IMR-90 (cell line): Measurements from ENCODE around the gene BEX5. TPM values are rescaled to one million over a fixed set of nuclear protein-coding genes. Genes with fewer than 3 reads are reported as not detected.
"Not testable (repeated sequence)": the region's sequence is repeated elsewhere in the genome, so short reads cannot be mapped to it uniquely, and the experiment has no call there.

Source experiments
- ATAC-seq: fragments of 200-7000 bp; cut with Tn5 transposase; 2 replicates; pipeline ENCODE4 v1.9.1; 2020; ENCODE audit warnings: low read depth, mild to moderate bottlenecking, moderate library complexity
- BruUV-seq: library from RNA; stranded (reverse); fragments of 400-500 nt; replicated peaks from 2 replicates; lab custom pipeline; 2021; lab: Mats Ljungman, UMichigan
- CTCF ChIA-PET: fragments of 300-600 bp; formaldehyde crosslinking; extraction: SDS; loops from one replicate; lab custom pipeline; 2021; ENCODE audit warnings: antibody characterized with exemption; lab: Yijun Ruan, JAX
- POLR2A ChIA-PET: fragments of 300-600 bp; sonication (Branson Sonifier 250); formaldehyde crosslinking; loops from one replicate; lab custom pipeline; 2022; ENCODE audit warnings: antibody characterized with exemption; ENCODE audit not compliant: unreplicated experiment; lab: Charles Lee
- DNase-seq: peaks from one replicate; pipeline ENCODE4 v3.0.0; 2013
- H2AFZ ChIP-seq: replicated peaks from 2 replicates; pipeline ENCODE3; 2013; ENCODE audit warnings: low read length, mild to moderate bottlenecking; ENCODE audit not compliant: poor library complexity
- H2AK5ac ChIP-seq: 2 replicates; pipeline ENCODE4 v1.6.1; 2013; ENCODE audit warnings: low read depth, low read length, inconsistent platforms
- H2AK9ac ChIP-seq: replicated peaks from 2 replicates; pipeline ENCODE3; 2013; ENCODE audit warnings: mild to moderate bottlenecking, low read depth, low read length, moderate library complexity; ENCODE audit not compliant: poor library complexity
- H2BK120ac ChIP-seq: 2 replicates; pipeline ENCODE4 v1.6.1; 2013; ENCODE audit warnings: low read depth, low read length, inconsistent platforms
- H2BK15ac ChIP-seq: 3 replicates; pipeline ENCODE4 v1.6.1; 2013; ENCODE audit warnings: low read depth, low read length, inconsistent platforms
- H2BK20ac ChIP-seq: 2 replicates; pipeline ENCODE4 v1.6.1; 2013; ENCODE audit warnings: low read depth, mild to moderate bottlenecking, inconsistent platforms, low read length, moderate library complexity
- H2BK5ac ChIP-seq: 2 replicates; pipeline ENCODE4 v1.6.1; 2013; ENCODE audit warnings: mild to moderate bottlenecking, low read depth, low read length, inconsistent platforms; ENCODE audit not compliant: poor library complexity, severe bottlenecking
- H3K14ac ChIP-seq: replicated peaks from 2 replicates; pipeline ENCODE4 v1.6.1; 2013; ENCODE audit warnings: low read depth, low read length, inconsistent platforms
- H3K18ac ChIP-seq: 2 replicates; pipeline ENCODE4 v1.6.1; 2013; ENCODE audit warnings: low read depth, low read length, control low read depth
- H3K23ac ChIP-seq: 2 replicates; pipeline ENCODE4 v1.6.1; 2013; ENCODE audit warnings: low read depth, low read length, inconsistent platforms
- H3K27ac ChIP-seq: 2 replicates; pipeline ENCODE4 v1.5.1; 2013; ENCODE audit warnings: mild to moderate bottlenecking, control low read depth, low read length; ENCODE audit not compliant: insufficient read depth
- H3K27me3 ChIP-seq: 2 replicates; pipeline ENCODE4 v1.6.1; 2013; ENCODE audit warnings: low read length; ENCODE audit not compliant: control insufficient read depth, insufficient read depth
- H3K36me3 ChIP-seq: 2 replicates; pipeline ENCODE4 v1.6.1; 2013; ENCODE audit warnings: low read length, mixed read lengths; ENCODE audit not compliant: control insufficient read depth, insufficient read depth
- H3K4ac ChIP-seq: 2 replicates; pipeline ENCODE4 v1.6.1; 2013; ENCODE audit warnings: low read depth, low read length, inconsistent platforms
- H3K4me1 ChIP-seq: 2 replicates; pipeline ENCODE4 v1.6.1; 2013; ENCODE audit warnings: low read length, mixed read lengths; ENCODE audit not compliant: control insufficient read depth, insufficient read depth
- H3K4me2 ChIP-seq: 2 replicates; pipeline ENCODE4 v1.6.1; 2013; ENCODE audit warnings: low read depth, mild to moderate bottlenecking, control low read depth, low read length, moderate library complexity
- H3K4me3 ChIP-seq: 2 replicates; pipeline ENCODE4 v1.5.1; 2013; ENCODE audit warnings: low read depth, mild to moderate bottlenecking, control low read depth, low read length, moderate library complexity; ENCODE audit not compliant: insufficient read depth
- H3K56ac ChIP-seq: 2 replicates; pipeline ENCODE4 v1.6.1; 2013; ENCODE audit warnings: low read length, inconsistent platforms; ENCODE audit not compliant: insufficient read depth; ENCODE audit errors: extremely low read depth
- H3K79me1 ChIP-seq, 2 experiments: 2 replicates each; pipeline ENCODE4 v1.6.1; 2013; ENCODE audit warnings: low read length in 2 of 2, inconsistent platforms in 1 of 2, low read depth in 1 of 2
- H3K9ac ChIP-seq: 2 replicates; pipeline ENCODE4 v1.6.1; 2013; ENCODE audit warnings: low read depth, low read length, control low read depth
- H3K9me1 ChIP-seq: 2 replicates; pipeline ENCODE4 v1.6.1; 2013; ENCODE audit warnings: low read length, inconsistent platforms; ENCODE audit not compliant: insufficient read depth
- H3K9me3 ChIP-seq: 2 replicates; pipeline ENCODE4 v1.6.1; 2013; ENCODE audit warnings: low read length; ENCODE audit not compliant: control insufficient read depth, insufficient read depth
- H4K20me1 ChIP-seq: 2 replicates; pipeline ENCODE4 v1.6.1; 2013; ENCODE audit warnings: low read length, inconsistent platforms; ENCODE audit not compliant: insufficient read depth
- H4K5ac ChIP-seq: 2 replicates; pipeline ENCODE4 v1.6.1; 2013; ENCODE audit warnings: mild to moderate bottlenecking, low read depth, low read length, control low read depth
- H4K8ac ChIP-seq, 2 experiments: 2 replicates each; pipeline ENCODE4 v1.6.1; 2013; ENCODE audit warnings: low read depth in 2 of 2, low read length in 2 of 2, control low read depth in 1 of 2, inconsistent platforms in 1 of 2
- H4K91ac ChIP-seq: 2 replicates; pipeline ENCODE4 v1.6.1; 2013; ENCODE audit warnings: low read depth, low read length, inconsistent platforms; ENCODE audit not compliant: insufficient read depth
- WGBS, 2 experiments: methylation state at CpG; one replicate each; pipeline versions ENCODE4 v1.1.5 to v1.1.7; 2013; ENCODE audit warnings: missing lambda C conversion rate in 2 of 2; ENCODE audit not compliant: insufficient read length in 1 of 2; ENCODE audit errors: extremely low coverage in 2 of 2; 5-methylcytosine and 5-hydroxymethylcytosine counted together
- dilution Hi-C: fragments of 300-500 bp; cut with HindIII; formaldehyde crosslinking; loops from one replicate; pipeline ENCODE4 v1.14.3; 2018; ENCODE audit warnings: low sequenced_read_pairs; ENCODE audit not compliant: unreplicated experiment
- in situ Hi-C: fragments of 300-500 bp; cut with MboI; formaldehyde crosslinking; loops from 3 replicates; pipeline ENCODE4 v1.14.3; 2019; ENCODE audit warnings: low sequenced_read_pairs, inconsistent platforms, mixed read lengths
- intact Hi-C: fragments of 100-400 bp; cut with micrococcal nuclease; formaldehyde crosslinking; loops from 2 replicates; pipeline ENCODE4 v1.10.0; 2022
- polyA plus RNA-seq, 3 experiments: library from polyadenylated mRNA; depleted of rRNA; stranded (reverse); fragments of >200 nt; gene quantifications; 2 replicates each; pipeline ENCODE4 v1.2.3, GENCODE V29; 2012; ENCODE audit warnings: low replicate concordance in 1 of 3
- total RNA-seq: library from RNA; depleted of rRNA; stranded (reverse); fragments of >200 nt; gene quantifications from 2 replicates; pipeline ENCODE4 v1.2.3, GENCODE V29; 2012

BEX5 gene
- total and polyA plus RNA-seq, 2 of the 4 experiments (the other 2 are of a cell fraction): not detected

DNA sequence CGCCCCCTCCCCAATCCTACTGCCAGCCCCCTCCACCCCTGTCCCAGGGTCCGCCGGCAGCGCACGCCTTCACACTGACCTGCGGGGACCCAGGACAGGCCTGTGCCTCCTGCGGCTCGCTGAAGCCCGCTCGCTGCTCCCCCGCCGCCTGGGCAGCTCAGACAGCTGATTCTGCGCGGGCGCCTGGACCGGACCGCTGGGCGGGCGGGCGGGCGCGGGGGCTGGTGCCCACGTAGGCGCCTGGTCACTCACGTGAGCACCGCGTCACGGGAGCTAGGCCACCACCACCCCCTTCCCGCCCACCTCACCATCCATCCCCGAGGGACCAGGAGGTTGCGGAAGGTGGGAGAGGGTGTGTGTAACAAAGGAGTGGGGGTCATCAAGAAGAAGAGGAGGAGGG lies 13.5 kb downstream of the BEX5 start, which contains the start of gene TCEAL6:
TSS of gene TCEAL6 (minus strand) at position 208 of the 400 bp plus-strand sequence.
- WGBS, 2 experiments: no CpG with 5 or more reads among the region's 31 CpGs
- DNase-seq, CTCF ChIA-PET: not testable (repeated sequence)

DNA sequence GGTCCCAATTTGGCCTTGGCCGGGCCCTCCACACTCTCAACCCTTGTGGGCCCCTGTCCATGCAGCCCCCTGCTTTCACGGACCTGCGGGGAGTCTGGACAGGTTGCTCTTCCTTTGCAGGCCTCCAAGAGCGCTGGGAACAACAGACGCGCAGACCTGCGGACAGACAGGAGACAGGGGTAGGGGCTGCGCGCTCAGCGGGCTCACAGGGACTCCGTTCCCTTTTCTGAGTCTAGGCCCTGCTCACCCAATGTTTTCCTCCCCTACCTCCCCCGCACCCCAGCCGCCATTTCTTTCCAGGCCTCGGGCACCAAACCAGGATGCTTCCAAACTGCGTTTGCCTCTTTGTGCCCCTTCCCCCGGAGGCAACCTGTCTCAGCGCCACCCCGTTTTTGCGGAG lies 14.1 kb downstream of the BEX5 start:
- H3K4me1 ChIP-seq, H2AFZ ChIP-seq, BruUV-seq, intact Hi-C loops, H3K36me3 ChIP-seq, H2BK20ac ChIP-seq, in situ Hi-C loops, H3K27ac ChIP-seq, H4K20me1 ChIP-seq, H3K4ac ChIP-seq, dilution Hi-C loops, H3K14ac ChIP-seq, DNase-seq, H4K91ac ChIP-seq, H2AK9ac ChIP-seq, H3K9ac ChIP-seq, H2AK5ac ChIP-seq, H3K4me3 ChIP-seq, H2BK5ac ChIP-seq, H3K9me1 ChIP-seq, H4K5ac ChIP-seq, H3K23ac ChIP-seq, POLR2A ChIA-PET, H4K8ac ChIP-seq, H2BK120ac ChIP-seq, H3K27me3 ChIP-seq, H3K9me3 ChIP-seq, H2BK15ac ChIP-seq, ATAC-seq, H3K56ac ChIP-seq, H3K18ac ChIP-seq, H3K4me2 ChIP-seq, CTCF ChIA-PET, H3K79me1 ChIP-seq: not testable (repeated sequence)
- WGBS, 2 experiments: 38% methylated on average over 9 of the region's 19 CpGs; no CpG with 5 or more reads in 1 of the 2 experiments

More for the DNA sequence above, 13.5 kb downstream of the BEX5 start, which contains the start of gene TCEAL6:
- H3K14ac ChIP-seq, H3K23ac ChIP-seq, H3K36me3 ChIP-seq, H2AK9ac ChIP-seq, H4K20me1 ChIP-seq, H2BK15ac ChIP-seq, in situ Hi-C loops, H4K91ac ChIP-seq, H3K27me3 ChIP-seq, H2BK5ac ChIP-seq, H3K4me2 ChIP-seq, dilution Hi-C loops, H3K9ac ChIP-seq, H3K4me1 ChIP-seq, H2BK120ac ChIP-seq, H3K9me3 ChIP-seq, intact Hi-C loops, H3K4ac ChIP-seq, H3K9me1 ChIP-seq, ATAC-seq, H2BK20ac ChIP-seq, H4K8ac ChIP-seq, H3K18ac ChIP-seq, H3K56ac ChIP-seq, H3K27ac ChIP-seq, H4K5ac ChIP-seq, H2AFZ ChIP-seq, H3K4me3 ChIP-seq, POLR2A ChIA-PET, H2AK5ac ChIP-seq, BruUV-seq, H3K79me1 ChIP-seq: not testable (repeated sequence)
